ENCODE data around the gene PPP2R5A. TPM values are rescaled to one million over a fixed set of nuclear protein-coding genes. Genes with fewer than 3 reads are reported as not detected.

Gene PPP2R5A
- polyA plus RNA-seq, 1 of the 3 experiments (the other 2 are of a cell fraction) = 5.4 TPM

DNA sequence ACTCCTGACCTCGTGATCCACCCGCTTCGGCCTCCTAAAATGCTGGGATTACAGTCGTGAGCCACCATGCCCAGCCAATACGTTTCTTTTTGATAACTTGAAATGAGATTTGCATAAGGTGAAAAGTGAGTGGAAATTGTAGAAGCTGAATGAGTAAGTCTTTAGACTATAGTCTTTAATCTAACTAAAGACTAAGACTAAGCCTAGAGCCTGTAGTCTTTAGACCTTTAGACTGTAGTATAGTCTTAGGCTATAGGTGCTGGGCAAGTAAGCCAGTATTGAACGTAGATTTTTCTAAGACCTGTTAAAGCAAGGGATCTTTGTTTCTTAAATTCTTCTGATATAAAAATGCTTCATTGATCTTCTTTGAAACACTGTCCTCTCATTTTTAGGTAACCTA, 12.1 kb downstream of the PPP2R5A start:
- CTCF ChIA-PET = interaction anchor here (1.3 kb wide), 1 partner anchor 15 kb away, joined by 4 read pairs; no protein-coding TSS in a partner anchor
- H4K20me1 ChIP-seq (ENCODE audit: insufficient read depth) = peaks cover 9% of the 10 kb centered on the region; the same call in 1 of the 2 replicates
- H3K27me3 ChIP-seq (ENCODE audit: insufficient read depth) = no peaks in the 10 kb centered on the region
- 96% methylated on average over 6 of the region's 6 CpGs for WGBS (ENCODE audit: low lambda C conversion rate)
- no peaks in the 10 kb centered on the region for H3K9me3 ChIP-seq
- peaks cover 0 to 7% of the 10 kb centered on the region in 2 experiments; a peak in 3 of 4 replicates for H3K4me1 ChIP-seq (ENCODE audit: control insufficient read depth in 1 of 2, insufficient read depth in 2 of 2, low read depth in 1 of 2, low read length in 1 of 2)
- peaks cover 11% of the 10 kb centered on the region for H3F3A ChIP-seq (replicated peaks; ENCODE audit: insufficient read depth)
- H3K4me2 ChIP-seq = no peak overlapping the region
- no peak for DNase-seq
- H3K79me2 ChIP-seq (ENCODE audit: insufficient read depth) = peaks cover 30% of the 10 kb centered on the region
- no peak overlapping the region for H3K4me3 ChIP-seq (ENCODE audit: low read depth in 2 of 2, low read length in 1 of 2)
- no peaks in the 10 kb centered on the region for H3K36me3 ChIP-seq (replicated peaks in 1 of 2; ENCODE audit: control insufficient read depth in 1 of 2, insufficient read depth in 2 of 2, low read length in 1 of 2)
- H2AFZ ChIP-seq (ENCODE audit: low read depth) = no peak overlapping the region
- H3K27ac ChIP-seq (ENCODE audit: low read depth in 2 of 2, low read length in 1 of 2) = no peak overlapping the region
- H3K9me2 ChIP-seq = no peaks in the 10 kb centered on the region
- no peak for TF ChIP-seq GABPA (IDR thresholded peaks at IDR 0.05; ENCODE audit: low read depth)
- TF ChIP-seq NRF1 (IDR thresholded peaks at IDR 0.05; ENCODE audit: low read depth, low read length) = no peak
- no peak for TF ChIP-seq JUND (IDR thresholded peaks at IDR 0.05)
- no peak for TF ChIP-seq TAF1 (IDR thresholded peaks at IDR 0.05; ENCODE audit: borderline replicate concordance, low read depth, low read length)
- TF ChIP-seq, protein P1, sequence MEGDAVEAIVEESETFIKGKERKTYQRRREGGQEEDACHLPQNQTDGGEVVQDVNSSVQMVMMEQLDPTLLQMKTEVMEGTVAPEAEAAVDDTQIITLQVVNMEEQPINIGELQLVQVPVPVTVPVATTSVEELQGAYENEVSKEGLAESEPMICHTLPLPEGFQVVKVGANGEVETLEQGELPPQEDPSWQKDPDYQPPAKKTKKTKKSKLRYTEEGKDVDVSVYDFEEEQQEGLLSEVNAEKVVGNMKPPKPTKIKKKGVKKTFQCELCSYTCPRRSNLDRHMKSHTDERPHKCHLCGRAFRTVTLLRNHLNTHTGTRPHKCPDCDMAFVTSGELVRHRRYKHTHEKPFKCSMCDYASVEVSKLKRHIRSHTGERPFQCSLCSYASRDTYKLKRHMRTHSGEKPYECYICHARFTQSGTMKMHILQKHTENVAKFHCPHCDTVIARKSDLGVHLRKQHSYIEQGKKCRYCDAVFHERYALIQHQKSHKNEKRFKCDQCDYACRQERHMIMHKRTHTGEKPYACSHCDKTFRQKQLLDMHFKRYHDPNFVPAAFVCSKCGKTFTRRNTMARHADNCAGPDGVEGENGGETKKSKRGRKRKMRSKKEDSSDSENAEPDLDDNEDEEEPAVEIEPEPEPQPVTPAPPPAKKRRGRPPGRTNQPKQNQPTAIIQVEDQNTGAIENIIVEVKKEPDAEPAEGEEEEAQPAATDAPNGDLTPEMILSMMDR (IDR thresholded peaks at IDR 0.05) = no peak
- no peak for TF ChIP-seq EZH2phosphoT487 (IDR thresholded peaks at IDR 0.05; ENCODE audit: borderline replicate concordance, low read depth)
- no peak for TF ChIP-seq IRF3 (IDR thresholded peaks at IDR 0.05; ENCODE audit: low read depth, low read length)
- TF ChIP-seq FOSL2 (IDR thresholded peaks at IDR 0.05; ENCODE audit: borderline replicate concordance, low read depth) = no peak
- POLR2A ChIA-PET = no interaction called here
- no peak overlapping the region for H3K9ac ChIP-seq

GRCh38 chr1:212301580-212301979, 16.4 kb downstream of the PPP2R5A start:
- Histone ChIP-seq H3K9me3 (no peaks in the 10 kb centered on the region), H3F3A (replicated peaks; ENCODE audit: insufficient read depth) (peaks cover 11% of the 10 kb centered on the region), H3K79me2 (ENCODE audit: insufficient read depth) (peaks cover 18% of the 10 kb centered on the region), H3K4me3 (ENCODE audit: low read depth in 2 of 2, low read length in 1 of 2) (no peak overlapping the region), H3K4me2 (no peak overlapping the region), H3K27me3 (ENCODE audit: insufficient read depth) (no peaks in the 10 kb centered on the region), H4K20me1 (ENCODE audit: insufficient read depth) (peaks cover 4% of the 10 kb centered on the region; the same call in 1 of the 2 replicates), H3K36me3 (replicated peaks in 1 of 2; ENCODE audit: control insufficient read depth in 1 of 2, insufficient read depth in 2 of 2, low read length in 1 of 2) (no peaks in the 10 kb centered on the region), H3K9ac (peak overlapping the region; percentile 25; the same call in 1 of the 2 replicates), H3K27ac (ENCODE audit: low read depth in 2 of 2, low read length in 1 of 2) (peak overlapping the region in 1 of 2 experiments; percentile 55; a peak in 2 of 4 replicates), H3K9me2 (no peaks in the 10 kb centered on the region), H2AFZ (ENCODE audit: low read depth) (no peak overlapping the region), H3K4me1 (ENCODE audit: control insufficient read depth in 1 of 2, insufficient read depth in 2 of 2, low read depth in 1 of 2, low read length in 1 of 2) (peaks cover 0 to 7% of the 10 kb centered on the region in 2 experiments; a peak in 2 of 4 replicates)
- CTCF ChIA-PET = interaction anchor here (0.9 kb wide), 1 partner anchor 155 kb away, joined by 3 read pairs; no protein-coding TSS in a partner anchor
- POLR2A ChIA-PET = no interaction called here
- 68% methylated on average over 1 of the region's 1 CpG for WGBS (ENCODE audit: low lambda C conversion rate)
- no peak for TF ChIP-seq MEF2A (IDR thresholded peaks at IDR 0.05; ENCODE audit: borderline replicate concordance, low read depth)
- no peak for TF ChIP-seq NRF1 (IDR thresholded peaks at IDR 0.05; ENCODE audit: low read depth, low read length)
- TF ChIP-seq IRF3 (IDR thresholded peaks at IDR 0.05; ENCODE audit: low read depth, low read length) = no peak
- TF ChIP-seq RAD21 (IDR thresholded peaks at IDR 0.05; ENCODE audit: low read length) = no peak
- TF ChIP-seq TCF12 (IDR thresholded peaks at IDR 0.05) = no peak
- TF ChIP-seq USF2 (IDR thresholded peaks at IDR 0.05; ENCODE audit: borderline replicate concordance, low read depth, low read length) = no peak
- no peak for TF ChIP-seq GATA2 (CRISPR knock-in tag; IDR thresholded peaks at IDR 0.05)
- TF ChIP-seq, protein P2, sequence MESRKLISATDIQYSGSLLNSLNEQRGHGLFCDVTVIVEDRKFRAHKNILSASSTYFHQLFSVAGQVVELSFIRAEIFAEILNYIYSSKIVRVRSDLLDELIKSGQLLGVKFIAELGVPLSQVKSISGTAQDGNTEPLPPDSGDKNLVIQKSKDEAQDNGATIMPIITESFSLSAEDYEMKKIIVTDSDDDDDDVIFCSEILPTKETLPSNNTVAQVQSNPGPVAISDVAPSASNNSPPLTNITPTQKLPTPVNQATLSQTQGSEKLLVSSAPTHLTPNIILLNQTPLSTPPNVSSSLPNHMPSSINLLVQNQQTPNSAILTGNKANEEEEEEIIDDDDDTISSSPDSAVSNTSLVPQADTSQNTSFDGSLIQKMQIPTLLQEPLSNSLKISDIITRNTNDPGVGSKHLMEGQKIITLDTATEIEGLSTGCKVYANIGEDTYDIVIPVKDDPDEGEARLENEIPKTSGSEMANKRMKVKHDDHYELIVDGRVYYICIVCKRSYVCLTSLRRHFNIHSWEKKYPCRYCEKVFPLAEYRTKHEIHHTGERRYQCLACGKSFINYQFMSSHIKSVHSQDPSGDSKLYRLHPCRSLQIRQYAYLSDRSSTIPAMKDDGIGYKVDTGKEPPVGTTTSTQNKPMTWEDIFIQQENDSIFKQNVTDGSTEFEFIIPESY (IDR thresholded peaks at IDR 0.05; ENCODE audit: borderline replicate concordance, low read depth) = no peak
- TF ChIP-seq FOXJ3 (CRISPR knock-in tag; IDR thresholded peaks at IDR 0.05) = no peak
- TF ChIP-seq RFX5 (IDR thresholded peaks at IDR 0.05; ENCODE audit: low read length) = no peak
- TF ChIP-seq ELF1 (IDR thresholded peaks at IDR 0.05) = no peak
- no peak for TF ChIP-seq TAF1 (IDR thresholded peaks at IDR 0.05; ENCODE audit: borderline replicate concordance, low read depth, low read length)
- no peak for TF ChIP-seq RCOR1 (IDR thresholded peaks at IDR 0.05; ENCODE audit: low read length)
- TF ChIP-seq JUND (IDR thresholded peaks at IDR 0.05) = no peak
- no peak for DNase-seq
